ENCODE results near the gene AKAP13.
"Not testable (repeated sequence)": the region's sequence is repeated elsewhere in the genome, so short reads cannot be mapped to it uniquely, and the experiment has no call there.

The AKAP13 gene

DNA sequence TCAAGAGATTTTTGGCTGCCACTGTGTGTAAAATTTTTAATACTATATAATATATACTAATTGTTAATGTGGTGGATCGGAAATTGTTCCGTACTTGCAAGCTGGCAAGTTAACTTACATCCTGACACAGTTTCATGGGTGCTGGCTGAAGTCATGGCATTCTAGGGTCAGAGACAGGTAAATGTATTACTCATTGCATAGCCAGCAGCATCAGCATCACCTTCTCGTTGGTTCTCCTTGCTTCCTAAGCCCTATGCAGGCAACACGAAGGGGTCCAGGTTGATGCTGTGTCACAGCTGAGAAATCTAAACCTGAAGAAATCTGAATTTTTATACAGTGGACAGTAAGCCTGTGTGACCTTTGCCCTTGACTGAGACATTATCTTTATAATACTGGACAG is 251.6 kb downstream of the AKAP13 start:
- no peak for DNase-seq

DNA sequence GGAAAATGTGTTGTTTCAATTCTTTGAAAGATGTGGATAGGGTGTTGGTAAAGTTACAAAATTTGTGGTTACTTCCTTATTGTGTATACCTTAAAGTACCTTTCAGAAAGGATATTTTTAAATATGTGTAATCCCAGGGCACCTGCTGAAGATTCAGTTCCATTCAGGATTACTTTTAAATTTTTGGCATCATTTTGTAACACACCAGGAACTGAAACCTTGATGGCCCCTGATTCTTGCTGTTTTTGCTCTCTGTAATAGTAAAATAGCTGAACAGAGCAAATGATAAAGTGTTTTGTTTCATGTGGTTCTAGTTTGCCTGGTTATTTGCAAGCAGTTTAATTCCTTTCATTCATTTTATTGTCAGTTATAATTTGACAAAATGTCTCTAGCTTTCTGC is 253.5 kb downstream of the AKAP13 start:
- no peak for DNase-seq

DNA sequence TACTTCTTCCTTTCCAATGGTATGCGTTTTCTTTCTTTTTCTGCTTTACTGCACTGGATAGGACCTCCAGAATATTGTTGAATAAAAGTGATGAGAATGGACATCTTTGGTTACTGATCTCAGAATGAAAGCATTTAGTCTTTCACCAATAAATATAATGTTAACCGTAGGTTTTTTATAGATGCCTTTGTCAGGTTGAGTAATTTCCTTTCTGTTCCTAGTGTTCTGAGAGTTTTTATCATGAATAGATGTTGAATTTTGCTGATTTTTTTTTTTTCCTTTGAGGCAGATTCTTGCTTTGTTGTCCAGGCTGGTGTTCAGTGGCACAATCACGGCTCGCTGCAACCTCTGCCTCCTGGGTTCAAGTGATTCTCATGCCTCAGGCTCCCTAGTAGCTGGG is 255.9 kb downstream of the AKAP13 start:
- DNase-seq = no peak

DNA sequence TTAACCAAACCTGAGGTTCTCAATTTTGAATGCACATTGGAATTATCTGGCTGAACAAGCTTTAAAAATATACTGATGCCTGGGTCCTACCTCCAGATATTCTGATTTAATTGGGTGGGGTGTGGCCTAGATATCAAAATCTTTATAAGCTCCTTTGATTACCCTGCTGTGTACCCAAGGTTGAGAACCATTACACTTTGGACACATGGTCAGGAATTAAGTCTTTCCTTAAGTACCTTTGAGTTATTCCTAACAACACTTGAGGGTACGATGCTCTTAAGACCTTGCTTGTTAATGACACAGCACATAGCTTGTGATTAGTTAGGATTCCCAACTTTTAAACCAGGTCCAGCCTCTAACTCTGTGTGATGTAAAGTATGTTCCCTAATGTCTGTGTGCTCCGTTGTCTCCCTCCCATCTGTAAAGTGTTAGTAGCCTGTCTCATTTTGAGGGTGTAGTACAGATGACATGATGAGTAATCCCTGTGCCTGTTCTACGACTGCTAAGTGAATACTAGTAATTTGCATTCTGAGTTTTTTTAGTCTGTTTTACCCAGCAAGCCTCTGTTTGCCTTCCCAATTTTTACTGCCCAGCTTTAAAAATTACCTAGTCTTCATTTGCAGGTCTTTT is 259.5 kb downstream of the AKAP13 start:
- no peak for DNase-seq

DNA sequence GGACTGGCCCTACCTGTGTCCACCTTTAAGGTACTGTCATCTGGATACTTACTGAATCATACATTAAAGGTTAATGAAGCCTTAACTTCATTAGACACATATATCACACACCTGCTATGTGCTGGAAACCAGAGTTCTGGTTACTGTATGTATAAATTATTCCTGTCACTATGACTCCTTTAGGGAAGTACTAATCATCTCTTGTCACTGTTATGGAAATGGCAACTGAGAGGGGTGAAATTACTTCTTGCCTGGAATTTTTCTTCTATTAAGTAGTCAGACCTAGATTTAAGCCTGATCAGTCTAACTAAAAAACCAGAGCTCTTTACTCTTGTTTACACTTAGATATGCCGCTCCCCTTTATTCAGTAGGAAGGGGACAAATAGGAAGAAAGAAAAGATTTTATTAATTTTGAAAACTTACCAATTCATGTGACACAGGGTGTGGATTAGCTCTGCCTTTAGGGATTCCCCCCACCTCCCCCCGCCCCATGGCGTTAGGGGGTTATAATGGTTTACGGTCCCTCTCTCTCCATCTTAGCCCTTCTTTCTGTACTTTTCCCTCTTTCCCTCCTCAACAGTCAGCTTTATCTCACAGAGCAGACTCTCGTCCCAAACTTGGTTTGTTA is 261.8 kb downstream of the AKAP13 start:
- no peak for DNase-seq

DNA sequence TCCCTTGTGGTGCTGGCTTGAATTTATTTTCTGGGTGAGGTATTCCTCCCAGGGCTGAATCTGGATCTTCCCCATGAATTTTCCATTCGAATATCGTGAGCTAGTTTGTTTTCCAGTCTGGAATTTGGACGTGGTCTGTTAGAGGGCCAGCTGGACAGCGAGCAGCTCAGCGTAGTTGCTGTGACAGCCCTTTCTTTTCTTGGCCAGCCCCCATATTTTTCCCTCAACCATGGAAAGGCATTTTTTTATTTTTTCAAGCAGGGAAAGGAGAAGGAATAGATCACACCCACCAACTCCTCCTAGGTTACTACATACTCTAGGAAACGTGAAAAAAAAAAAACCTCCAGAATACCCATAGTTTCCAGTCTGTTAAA is 262.3 kb downstream of the AKAP13 start:
- DNase-seq = no peak

DNA sequence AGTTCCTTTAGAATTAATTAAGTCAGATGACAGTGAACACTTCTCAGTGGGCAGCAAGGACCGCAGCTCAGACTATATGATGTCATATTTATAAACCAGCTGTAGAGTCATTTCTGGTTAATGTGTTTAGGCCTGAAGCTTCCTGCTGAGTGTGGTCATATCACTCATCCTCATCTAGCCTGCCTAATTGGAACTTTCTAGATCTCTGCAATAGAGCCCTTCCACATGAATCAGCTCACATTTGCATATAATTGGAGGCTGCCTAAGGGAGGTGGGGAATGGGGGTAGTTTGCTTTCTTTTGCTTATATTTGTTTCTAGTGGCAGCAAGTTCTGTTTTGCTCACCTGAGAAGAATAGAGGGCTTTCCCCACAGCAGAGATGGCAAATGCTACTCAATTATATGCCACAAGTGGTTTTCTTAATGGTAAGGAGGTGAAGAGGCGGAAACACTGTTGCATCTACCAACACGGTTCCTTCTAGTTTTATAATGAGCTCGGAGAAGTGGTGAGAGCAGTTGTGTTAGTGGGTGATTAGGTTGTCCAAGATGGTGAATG is 266.2 kb downstream of the AKAP13 start:
- DNase-seq = peak; percentile 72

DNA sequence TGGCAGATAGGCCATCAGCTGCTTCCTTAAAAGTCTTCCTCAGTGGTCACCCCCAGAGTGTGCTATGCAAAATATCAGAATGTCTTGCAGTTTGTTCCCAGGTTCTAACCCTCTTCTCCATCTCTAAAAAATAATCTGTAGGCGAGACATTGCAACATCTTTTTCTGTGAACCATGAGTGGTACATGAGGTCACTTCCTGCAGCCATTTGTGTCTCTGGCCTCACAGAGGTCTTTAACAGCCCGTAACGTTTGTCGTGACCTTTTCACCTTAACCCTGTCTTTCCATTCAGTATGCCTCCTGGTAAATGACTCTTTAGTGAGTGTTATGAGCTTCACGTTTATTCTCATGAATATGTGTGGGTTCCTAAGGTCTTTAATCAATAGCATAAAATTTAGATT is 269.0 kb downstream of the AKAP13 start:
- DNase-seq = peak; percentile 68

DNA sequence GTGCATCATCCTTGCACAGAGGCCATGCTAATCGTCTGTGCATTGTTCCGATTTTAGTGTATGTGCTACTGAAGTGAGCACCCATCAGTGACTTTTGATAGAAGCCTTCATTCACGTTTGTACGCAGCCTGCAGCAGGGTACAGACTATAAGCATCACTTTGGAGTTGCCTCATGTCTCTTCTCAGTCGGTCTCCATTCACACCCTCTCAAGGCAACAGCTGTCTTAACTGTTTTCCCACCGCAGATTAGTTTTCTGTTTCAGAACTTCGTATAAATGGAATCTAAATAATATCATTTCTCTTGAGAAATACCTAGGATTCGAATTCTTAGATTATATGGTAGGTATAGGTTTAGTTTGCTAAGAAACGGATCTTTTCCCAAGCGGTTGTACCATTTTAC is 271.1 kb downstream of the AKAP13 start:
- DNase-seq = no peak

DNA sequence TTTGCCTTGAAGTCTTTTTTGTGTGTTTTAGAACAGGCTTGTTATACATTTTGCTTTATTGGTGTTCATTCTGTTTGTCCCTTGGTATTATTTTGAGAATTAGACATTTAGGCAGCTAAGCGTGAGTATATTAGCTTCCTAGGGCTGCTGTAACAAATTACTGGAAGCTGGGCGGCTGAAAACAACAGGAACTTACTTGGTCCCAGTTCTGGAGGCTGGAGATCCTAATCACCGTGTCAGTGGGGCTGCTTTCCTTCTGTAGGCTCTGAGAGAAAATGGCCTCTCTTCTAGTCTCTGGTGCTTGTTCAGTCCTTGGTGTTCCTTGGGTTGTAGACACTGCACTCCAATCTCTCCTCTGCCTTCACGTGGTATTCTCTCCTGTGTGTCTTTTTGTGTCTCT is 272.1 kb downstream of the AKAP13 start:
- no peak for DNase-seq

DNA sequence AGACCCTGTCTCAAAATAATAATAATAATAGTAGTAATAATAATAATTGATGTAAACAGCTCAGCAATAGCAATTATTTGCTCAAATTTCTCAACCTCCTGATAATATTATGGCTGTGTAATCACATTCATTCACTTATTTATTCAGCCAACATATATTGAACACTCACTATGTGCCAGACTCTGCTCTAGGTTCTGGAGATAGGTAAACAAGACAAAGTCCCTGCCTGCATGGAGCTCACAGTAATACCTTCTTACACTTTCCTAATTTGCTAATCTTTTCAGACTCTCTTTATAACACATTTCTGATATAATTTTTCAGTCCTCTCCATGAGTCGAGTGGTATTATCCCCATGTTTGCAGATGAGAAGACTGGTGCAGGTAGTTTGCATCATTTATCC is 276.7 kb downstream of the AKAP13 start:
- DNase-seq = no peak

DNA sequence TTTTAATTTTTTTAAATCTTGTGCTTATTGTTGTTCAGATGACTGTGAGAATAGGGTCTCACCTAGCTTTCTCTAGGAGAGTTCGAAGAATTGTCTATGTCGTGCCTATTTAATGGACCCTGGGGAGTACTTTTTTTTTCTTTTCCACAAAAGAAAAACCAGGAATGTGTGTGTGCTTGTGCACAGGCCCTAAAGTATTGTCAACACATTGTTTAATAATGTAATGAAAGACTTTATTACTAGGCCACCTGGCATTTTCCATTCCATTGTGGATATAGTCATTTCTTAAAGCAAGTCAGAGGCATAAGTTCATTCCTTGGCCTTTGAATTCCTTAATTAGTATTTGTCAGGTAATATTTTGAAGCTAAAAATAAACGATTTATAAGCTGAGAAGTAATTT is 278.4 kb downstream of the AKAP13 start:
- DNase-seq = no peak

DNA sequence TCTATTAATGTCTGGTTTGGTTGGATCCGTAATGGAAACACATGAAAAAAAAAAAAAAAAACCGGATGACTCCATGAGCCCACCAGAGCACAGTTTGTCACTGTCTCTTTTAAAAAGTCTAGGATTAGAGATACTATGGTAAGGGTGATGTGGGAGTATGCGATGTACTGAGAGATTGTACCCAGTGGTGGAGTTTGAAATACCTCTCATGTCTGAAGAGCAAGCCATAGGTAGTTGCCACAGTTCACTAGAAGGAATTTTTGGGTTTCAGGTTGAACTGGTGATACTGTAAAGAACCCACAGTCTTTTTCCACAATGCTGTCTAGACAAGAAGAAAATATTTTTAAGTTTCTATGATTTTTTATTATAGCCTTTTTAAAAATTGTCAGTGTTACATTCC is 281.5 kb downstream of the AKAP13 start:
- DNase-seq = no peak

DNA sequence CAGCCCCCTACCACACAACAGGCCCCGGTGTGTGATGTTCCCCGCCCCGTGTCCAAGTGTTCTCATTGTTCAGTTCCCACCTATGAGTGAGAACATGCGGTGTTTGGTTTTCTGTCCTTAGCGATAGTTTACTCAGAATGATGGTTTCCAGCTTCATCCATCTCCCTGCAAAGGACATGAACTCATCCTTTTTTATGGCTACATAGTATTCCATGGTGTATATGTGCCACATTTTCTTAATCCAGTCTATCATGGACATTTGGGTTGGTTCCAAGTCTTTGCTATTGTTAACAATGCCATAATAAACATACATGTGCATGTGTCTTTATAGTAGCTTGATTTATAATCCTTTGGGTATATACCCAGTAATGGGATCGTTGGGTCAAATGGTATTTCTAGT is 285.3 kb downstream of the AKAP13 start:
- not testable (repeated sequence) for DNase-seq

DNA sequence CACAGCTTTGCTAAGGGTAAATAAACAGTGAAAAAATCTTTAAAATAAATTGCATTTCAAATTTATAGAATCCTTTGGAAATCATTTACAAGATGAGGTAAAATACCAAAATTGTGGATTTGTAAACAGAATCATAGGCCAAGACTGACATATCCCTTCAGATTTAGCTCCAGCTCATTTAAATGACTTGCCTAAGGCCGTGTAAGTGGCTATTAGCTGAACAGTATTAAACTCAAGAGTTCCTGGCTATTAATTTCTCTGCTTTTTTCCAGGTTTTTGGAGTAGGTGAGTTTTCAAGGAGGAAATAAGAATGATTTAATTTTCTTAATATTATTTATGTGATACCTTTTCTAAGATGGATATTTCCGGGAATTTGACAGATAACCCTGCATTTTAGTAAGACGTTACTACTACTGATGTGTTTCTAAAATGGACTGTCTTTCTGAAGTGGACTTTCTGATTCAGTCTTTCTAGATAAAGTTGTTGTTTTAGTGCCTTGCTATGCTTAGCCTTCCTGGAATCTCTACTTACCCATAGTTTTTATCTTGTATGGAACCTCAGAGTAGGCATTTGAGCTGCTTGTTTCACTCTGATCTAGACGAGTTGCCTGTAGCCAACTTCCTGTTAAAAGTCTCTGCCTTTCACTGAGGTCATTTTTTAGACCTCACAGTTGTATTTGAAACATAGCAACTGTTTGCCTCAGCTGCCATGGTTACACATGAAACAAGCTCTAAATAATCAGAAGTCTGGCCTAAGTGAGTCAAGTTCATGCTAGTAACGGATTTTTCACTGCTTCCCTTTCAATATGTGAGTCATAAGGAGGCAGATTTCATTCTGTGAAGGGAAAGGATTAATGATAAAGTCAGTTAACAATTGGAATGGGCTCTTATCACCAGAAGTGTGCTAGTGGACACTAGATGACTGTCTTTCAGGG is 287.4 kb downstream of the AKAP13 start:
- DNase-seq = peak; percentile 76

DNA sequence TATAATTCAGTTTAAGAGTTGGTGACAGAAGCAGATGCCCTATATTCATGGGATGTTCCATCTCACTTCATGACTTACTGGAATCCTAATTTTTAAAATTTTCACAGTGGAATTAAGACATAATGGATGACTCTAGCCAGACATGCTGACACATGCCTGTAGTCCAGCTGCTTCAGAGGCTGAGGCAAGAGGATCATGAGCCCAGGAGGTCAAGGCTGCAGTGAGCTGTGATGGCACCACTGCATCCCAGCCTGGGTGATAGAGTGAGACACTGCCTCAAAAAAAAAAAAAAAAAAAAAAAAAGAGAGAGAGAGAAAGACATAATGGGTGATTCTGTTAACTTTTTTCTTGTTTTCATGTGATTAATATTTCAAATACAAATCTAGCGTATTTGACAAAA is 290.8 kb downstream of the AKAP13 start:
- DNase-seq = no peak

DNA sequence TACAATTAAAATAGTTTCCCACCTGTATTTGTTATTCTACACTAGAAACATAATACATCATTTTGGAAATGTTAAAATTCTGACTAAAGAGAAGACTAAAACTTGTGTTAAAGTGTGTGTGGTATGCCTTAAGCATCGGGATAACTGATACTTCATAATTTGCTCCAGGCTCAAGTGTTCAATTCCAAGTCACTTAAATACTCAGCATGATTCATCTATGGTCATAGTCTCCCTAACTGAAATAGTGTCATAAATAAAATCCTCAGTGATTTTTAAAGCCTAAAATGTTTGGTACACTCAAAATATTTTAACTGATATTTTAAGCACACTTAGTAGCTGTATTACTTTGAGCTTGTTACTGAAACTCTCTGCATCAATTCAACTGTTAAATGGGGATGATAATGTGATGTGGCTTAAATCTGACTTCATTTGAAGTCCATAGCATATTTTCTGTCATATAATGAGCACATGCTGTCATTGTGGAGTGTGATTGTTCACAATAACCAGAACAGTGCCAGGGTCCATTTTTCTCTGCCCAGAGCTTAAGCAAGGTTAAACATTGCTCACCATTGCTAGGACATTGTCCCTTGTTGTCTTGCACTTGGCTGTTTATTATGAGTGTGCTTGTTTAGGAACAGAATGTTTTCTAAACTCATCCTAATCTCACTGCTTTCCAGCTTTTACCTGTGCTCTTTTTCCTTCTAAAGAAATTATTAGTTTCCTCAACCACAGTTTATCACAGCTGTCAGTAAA is 292.1 kb downstream of the AKAP13 start:
- DNase-seq = no peak

DNA sequence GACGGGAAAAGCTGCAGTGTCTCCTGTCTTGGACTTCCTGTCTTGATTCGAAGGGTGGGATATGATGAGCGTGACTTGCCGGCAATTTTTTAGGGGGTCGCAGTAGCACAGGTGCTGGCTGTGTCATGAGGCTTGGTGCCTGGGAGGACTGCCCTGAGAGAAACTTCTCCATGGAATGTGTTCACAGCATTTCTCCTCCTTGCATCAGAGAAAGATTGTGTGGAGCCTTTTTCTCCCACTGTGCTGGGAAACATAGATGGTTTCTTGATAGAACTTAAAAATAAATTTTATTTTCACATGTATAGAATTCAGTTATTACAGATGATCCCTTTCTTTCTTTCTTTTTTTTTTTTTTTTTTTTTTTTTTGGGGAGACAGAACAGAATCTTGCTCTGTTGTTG is 292.9 kb downstream of the AKAP13 start:
- no peak for DNase-seq

DNA sequence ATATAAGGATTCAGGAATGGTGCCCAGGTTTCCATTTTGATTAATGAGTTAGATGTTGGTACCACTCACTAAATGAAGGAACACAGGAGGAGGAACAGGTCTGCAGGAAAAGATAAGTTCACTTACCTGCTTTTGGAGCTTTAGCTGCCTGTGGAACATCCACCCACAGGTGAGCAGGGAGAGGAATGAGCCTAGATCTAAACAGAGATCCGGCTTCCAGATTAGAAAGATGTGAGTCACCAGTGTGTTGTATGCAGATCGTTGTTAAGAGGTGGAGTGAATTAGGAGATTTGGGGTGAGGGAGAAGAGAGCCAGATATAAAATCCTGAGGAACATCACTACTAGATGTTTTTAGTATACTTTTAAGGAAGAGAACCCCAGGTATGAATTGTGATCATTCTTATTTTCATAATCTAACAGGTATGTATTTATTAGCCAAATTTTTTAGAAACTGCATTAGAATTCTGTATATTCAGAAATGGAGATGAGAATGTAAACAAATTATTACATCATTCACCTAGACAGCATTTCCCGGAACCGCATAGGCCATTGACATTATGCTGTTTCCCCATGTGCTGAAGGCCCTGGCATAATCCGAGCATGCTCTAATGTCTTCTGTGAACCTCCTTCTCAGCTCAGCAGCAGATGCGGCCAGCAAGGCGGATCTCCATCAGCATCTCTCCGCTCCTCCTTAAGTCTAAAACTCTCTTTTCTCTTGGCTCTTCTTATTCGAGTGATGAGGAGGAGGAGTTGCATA is 296.1 kb downstream of the AKAP13 start:
- DNase-seq = no peak

DNA sequence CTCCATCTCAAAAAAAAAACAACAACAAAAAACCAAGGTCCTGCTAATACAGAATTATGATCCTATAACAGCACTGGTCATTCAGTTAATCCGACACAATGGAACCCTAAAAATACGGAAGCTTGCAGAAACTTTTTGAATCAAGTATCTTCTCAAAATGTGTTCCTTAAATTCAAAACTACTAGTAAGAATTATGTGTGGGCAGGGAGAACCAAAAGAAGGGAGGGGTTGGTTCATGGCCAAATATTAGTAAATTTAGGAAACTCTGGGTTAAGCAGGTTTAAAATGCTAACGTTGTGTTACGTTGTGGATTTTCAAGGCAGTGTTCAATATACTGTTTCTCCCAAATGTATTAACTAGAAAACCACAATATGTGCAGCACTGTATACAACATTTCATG is 298.8 kb downstream of the AKAP13 start:
- no peak for DNase-seq

DNA sequence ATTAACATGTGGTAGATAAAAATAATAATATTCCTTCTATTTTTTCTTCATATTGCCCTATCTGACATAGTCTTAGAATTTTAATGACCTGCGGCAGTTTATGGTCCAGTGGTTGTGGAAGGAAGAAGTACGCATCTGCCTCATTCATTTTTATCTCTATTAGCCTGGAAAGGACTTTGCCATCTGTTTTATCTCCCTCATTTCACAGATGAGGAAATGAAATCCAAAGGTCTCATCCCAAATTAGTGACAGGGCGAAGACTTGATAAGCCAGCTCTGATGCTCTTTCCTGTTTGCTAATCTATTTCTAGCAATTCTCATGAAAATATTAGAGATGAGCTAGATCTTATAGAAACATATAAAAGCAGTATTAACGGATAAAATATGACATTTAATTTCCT is 301.0 kb downstream of the AKAP13 start:
- DNase-seq = no peak

DNA sequence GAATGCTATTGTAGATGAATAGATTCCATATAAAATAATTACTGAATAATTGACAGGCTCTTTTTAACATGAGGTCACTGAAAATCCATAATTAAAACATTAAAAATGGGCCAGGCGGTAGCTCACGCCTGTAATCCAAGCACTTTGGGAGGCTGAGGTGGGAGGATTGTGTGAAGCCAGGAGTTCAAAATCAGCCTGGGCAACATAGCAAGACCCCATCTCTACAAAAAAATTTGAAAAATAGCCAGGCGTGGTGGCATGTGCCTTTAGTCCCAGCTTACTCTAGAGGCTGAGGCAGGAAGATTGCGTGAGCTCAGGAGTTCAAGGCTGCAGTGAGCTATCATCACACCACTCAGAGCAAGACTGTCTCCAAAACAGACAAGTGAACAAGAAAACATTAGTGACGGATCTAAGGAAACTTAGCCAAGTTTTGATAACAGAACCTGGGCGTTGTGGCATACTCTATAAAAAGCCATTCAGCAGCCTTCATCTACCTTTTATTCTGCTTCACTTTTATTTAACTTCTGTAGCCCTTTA is 303.8 kb downstream of the AKAP13 start:
- no peak for DNase-seq
